Stimulated activated naive CD4-positive, alpha-beta T cell treated with Interleukin-2 at 50 U/mL for 16 hours (primary cell): ENCODE measurements around the gene TGIF1.
"Not testable (repeated sequence)": the region's sequence is repeated elsewhere in the genome, so short reads cannot be mapped to it uniquely, and the experiment has no call there.

Experiments used
- DNase-seq: peaks from one replicate; lab custom pipeline; 2025; lab: John Stamatoyannopoulos, UW

TGIF1 gene

GRCh38 chr18:3455907-3456685 is 6.1 kb downstream of the TGIF1 start:
- DNase-seq, result no peak

GRCh38 chr18:3456686-3457069 is 6.7 kb downstream of the TGIF1 start:
- DNase-seq, result no peak

- no peak for DNase-seq
Observed at GRCh38 chr18:3457261-3457724, 7.3 kb downstream of the TGIF1 start.

GRCh38 chr18:3458378-3458777 is 8.4 kb downstream of the TGIF1 start:
- DNase-seq, result no peak

GRCh38 chr18:3458952-3459853 is 9.2 kb downstream of the TGIF1 start:
- no peak for DNase-seq

- no peak for DNase-seq
Observed at GRCh38 chr18:3460823-3461398, 10.9 kb downstream of the TGIF1 start.

- no peak for DNase-seq
Observed at GRCh38 chr18:3461704-3462103, 11.7 kb downstream of the TGIF1 start.

GRCh38 chr18:3463051-3463450 is 13.1 kb downstream of the TGIF1 start:
- no peak for DNase-seq

- no peak for DNase-seq
Observed at GRCh38 chr18:3466045-3466444, 16.1 kb downstream of the TGIF1 start.

GRCh38 chr18:3466872-3467271 is 16.9 kb downstream of the TGIF1 start:
- DNase-seq, result no peak

GRCh38 chr18:3468066-3468705 is 18.2 kb downstream of the TGIF1 start:
- no peak for DNase-seq

- no peak for DNase-seq
Observed at GRCh38 chr18:3468833-3469232, 18.9 kb downstream of the TGIF1 start.

- no peak for DNase-seq
Observed at GRCh38 chr18:3471141-3471648, 21.2 kb downstream of the TGIF1 start.

GRCh38 chr18:3472121-3472520 is 22.1 kb downstream of the TGIF1 start:
- DNase-seq, result not testable (repeated sequence)

GRCh38 chr18:3472681-3473544 is 22.9 kb downstream of the TGIF1 start:
- DNase-seq, result no peak

- no peak for DNase-seq
Observed at GRCh38 chr18:3478262-3478978, 28.4 kb downstream of the TGIF1 start.

- no peak for DNase-seq
Observed at GRCh38 chr18:3479978-3480509, 30.1 kb downstream of the TGIF1 start.

GRCh38 chr18:3480827-3481573 is 31.0 kb downstream of the TGIF1 start:
- no peak for DNase-seq

- DNase-seq, result no peak
Observed at GRCh38 chr18:3481696-3482210, 31.8 kb downstream of the TGIF1 start.
